ENCODE data around the gene ATP10D.

ATP10D gene

GRCh38 chr4:47590325-47590724 is 105.2 kb downstream of the ATP10D start:
- no peak for DNase-seq (ENCODE audit: low read depth)

DNA sequence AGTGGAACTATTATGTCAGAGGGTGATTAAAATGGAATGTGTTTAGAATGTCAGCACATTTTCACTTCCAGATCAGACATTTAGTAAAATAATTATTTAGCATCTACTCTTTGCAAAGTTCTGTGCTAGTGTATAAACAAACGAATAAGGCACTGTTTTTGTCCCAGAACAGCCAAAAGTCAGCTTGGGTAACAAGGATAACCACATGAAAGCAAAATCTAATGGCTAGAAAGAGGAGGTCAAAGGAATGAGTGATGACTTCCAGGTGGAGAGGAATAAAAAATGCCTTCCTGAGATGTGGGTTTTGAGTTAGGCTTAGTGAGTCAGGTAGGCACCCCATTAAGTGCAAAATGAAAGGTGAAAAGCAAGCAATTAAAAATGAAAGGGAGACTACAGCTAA is 112.6 kb downstream of the ATP10D start:
- DNase-seq (ENCODE audit: low read depth) = no peak

GRCh38 chr4:47598320-47598719 is 113.2 kb downstream of the ATP10D start:
- DNase-seq (ENCODE audit: low read depth) = no peak

DNA sequence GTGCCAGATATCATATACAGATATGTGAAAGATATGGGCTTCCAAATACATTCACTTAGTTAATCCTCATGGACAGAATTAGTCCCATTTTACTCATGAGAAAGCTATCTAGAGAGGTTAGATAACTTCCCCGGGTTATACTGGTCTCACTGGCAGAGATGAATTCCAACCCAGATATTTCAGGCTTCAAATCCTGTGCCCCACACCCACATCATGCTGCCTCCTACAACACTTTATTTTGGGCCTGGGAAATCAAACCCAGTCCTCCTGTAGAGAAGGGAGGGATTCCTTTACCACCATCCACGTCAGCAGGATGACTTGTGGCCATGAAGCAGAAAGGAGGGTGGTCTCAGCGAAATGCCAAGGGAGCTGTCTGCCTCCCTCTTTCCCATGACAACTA is 113.8 kb downstream of the ATP10D start:
- DNase-seq (ENCODE audit: low read depth) = no peak

GRCh38 chr4:47606482-47606881 is 121.4 kb downstream of the ATP10D start:
- no peak for DNase-seq (ENCODE audit: low read depth)

GRCh38 chr4:47612116-47613023 is 127.3 kb downstream of the ATP10D start:
- DNase-seq (ENCODE audit: low read depth) = no peak

- no peak for DNase-seq (ENCODE audit: low read depth)
Observed at GRCh38 chr4:47615385-47615784, 130.3 kb downstream of the ATP10D start.

DNA sequence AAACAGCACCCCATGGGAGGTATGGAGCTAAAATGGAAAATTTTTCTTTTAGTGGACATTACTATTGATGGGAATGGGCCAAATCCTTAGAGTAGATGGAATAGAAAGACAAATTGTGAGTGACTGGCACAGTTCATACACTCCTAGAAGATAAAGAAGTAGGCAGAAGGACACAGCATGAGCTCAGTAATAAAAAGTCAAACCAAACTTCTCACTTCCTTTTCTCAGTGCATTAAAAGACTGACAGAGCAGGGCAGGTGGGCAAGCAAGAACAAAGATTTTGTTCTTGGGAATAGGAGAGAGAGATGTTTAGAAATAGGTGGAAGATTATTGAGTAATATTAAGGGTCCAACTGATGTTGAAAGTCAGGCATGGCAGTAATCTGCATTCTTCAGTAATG is 132.5 kb downstream of the ATP10D start:
- DNase-seq (ENCODE audit: low read depth) = no peak

GRCh38 chr4:47619691-47620090 is 134.6 kb downstream of the ATP10D start:
- DNase-seq (ENCODE audit: low read depth) = no peak

DNA sequence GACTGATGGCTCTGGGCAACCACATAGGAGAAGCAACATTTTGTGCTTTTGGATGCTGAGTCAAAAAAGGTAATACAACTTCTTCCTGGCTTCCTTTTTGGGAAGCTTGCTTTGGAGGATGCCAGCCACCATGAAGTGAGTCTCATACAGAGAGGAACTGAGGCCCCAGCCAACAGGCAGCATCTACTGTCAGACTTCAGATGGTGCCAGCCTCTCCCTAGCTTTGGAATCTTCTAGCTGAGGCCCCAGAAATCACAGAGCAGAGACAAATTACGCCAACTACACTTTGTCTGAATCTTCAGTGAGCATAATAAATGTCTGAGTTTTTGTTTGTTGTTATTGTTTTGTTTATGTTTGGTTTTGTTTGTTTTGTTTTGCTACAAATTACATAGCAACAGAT is 136.1 kb downstream of the ATP10D start:
- DNase-seq (ENCODE audit: low read depth) = no peak

- DNase-seq (ENCODE audit: low read depth) = no peak
Observed at GRCh38 chr4:47624031-47624441, 139.0 kb downstream of the ATP10D start.

DNA sequence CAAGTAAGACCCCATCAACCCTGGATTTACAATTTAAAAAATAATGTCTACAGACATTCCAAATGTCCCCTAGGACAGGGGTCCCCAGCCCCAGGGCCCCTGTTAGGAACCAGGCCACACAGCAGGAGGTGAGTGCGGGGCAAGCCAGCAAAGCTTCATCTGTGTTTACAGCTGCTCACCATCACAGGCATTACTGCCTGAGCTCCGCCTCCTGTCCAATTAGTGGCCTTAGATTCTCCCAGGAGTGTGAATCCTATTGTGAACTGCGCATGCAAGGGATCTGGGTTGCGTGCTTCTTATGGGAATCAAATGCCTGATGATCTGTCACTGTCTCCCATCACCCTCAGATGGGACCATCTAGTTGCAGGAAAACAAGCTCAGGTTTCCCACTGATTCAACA is 146.1 kb downstream of the ATP10D start:
- DNase-seq (ENCODE audit: low read depth) = no peak

DNA sequence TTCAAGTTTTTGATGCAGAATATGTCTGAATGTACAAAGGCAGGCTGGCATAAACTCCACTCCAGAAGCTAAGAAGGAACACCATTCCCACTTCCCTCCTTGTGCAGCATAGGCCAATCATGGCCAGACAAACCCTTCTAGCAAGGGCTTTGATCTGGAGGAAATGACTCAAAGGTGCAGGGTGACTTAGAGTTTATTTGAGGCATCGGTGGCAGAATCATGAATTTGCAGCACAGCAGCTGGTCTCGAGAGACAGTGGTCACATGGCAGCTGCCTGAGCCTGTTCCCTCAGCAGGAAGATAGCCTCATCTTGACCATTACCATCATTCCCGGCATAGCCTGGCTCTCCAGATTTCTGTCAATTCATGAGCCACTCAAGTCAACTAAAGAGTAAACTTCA is 154.5 kb downstream of the ATP10D start:
- no peak for DNase-seq (ENCODE audit: low read depth)

DNA sequence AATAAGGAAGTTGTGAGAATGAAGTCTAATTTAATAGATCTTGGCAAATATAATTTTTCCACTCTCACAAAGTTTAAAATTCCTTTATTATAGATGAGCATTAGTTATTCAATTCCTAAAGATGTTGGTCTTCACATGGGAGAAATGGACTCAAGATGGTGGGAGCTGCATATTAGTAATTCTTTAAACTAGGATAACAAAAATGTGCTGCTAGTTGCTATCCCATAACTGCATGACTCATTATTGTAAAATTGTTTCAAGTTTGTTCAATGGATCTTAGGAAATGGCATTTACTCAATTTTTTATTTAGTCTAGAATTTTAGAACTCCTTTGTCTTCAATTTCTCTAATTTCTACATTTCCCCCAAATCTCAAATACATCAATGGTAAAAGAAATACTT is 155.8 kb downstream of the ATP10D start:
- DNase-seq (ENCODE audit: low read depth) = no peak

GRCh38 chr4:47641755-47642154 is 156.7 kb downstream of the ATP10D start:
- no peak for DNase-seq (ENCODE audit: low read depth)

- DNase-seq (ENCODE audit: low read depth) = no peak
Observed at GRCh38 chr4:47642191-47642830, 157.2 kb downstream of the ATP10D start.

All from T-helper 22 cell (primary cell).